GM19463 (cell line): ENCODE measurements around the gene LCN9.

Experiments
- ATAC-seq: cut with Tn5 transposase; IDR thresholded peaks from one replicate; pipeline ENCODE4 v1.9.1; 2021; ENCODE audit warnings: mild to moderate bottlenecking, moderate library complexity; ENCODE audit not compliant: unreplicated experiment

The LCN9 gene

GRCh38 chr9:135716045-135716444 is 52.9 kb downstream of the LCN9 start:
- ATAC-seq: no peak
